CD1c-positive myeloid dendritic cell (primary cell): Measurements from ENCODE around the gene L2HGDH.
"Not testable (repeated sequence)": the region's sequence is repeated elsewhere in the genome, so short reads cannot be mapped to it uniquely, and the experiment has no call there.

Source experiments
- DNase-seq: peaks from one replicate; pipeline ENCODE4 v3.0.0-alpha.2; 2016; ENCODE audit errors: extremely low spot score

Gene L2HGDH

GRCh38 chr14:50311972-50312733, at the start of gene L2HGDH, which contains the start of gene DMAC2L:
TSS of gene L2HGDH (minus strand) at chr14:50312229. CDS start at chr14:50312150, 79 bp downstream.
TSS of gene DMAC2L (plus strand) at chr14:50312324. CDS start at chr14:50321488, 9,164 bp downstream.
- peak; percentile 98 for DNase-seq

GRCh38 chr14:50360851-50361250, 48.8 kb upstream of the L2HGDH start:
- DNase-seq = no peak

GRCh38 chr14:50360093-50360492, 48.1 kb upstream of the L2HGDH start:
- no peak for DNase-seq

- DNase-seq = no peak
These were observed 47.6 kb upstream of the L2HGDH start for GRCh38 chr14:50359631-50360030.

GRCh38 chr14:50357753-50358395, 45.8 kb upstream of the L2HGDH start:
- no peak for DNase-seq

GRCh38 chr14:50357124-50357523, 45.1 kb upstream of the L2HGDH start:
- no peak for DNase-seq

- DNase-seq = not testable (repeated sequence)
These were observed 44.3 kb upstream of the L2HGDH start for GRCh38 chr14:50356283-50356682.

- DNase-seq = no peak
These were observed 43.7 kb upstream of the L2HGDH start for GRCh38 chr14:50355692-50356091.

- no peak for DNase-seq
These were observed 42.5 kb upstream of the L2HGDH start for GRCh38 chr14:50354527-50354926.

DNA sequence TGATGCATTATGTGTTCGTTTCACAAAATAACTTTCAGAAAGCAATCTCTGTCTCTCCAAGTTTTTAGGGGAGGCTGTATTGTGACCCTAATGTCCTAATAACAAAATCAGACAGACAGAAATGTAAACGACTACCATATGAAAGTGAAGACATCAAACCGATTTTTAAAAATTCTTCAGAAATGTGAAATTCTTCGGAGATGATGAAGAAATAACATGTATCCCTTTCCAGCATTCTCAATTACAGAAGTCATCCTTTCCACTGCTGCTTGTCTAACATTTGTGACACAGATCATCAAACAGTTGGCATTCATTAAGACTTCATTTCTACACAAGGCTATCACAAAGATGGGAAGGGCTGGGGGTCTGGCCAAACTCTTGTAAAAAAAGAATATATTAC, 41.1 kb upstream of the L2HGDH start:
- no peak for DNase-seq

GRCh38 chr14:50352584-50352983, 40.6 kb upstream of the L2HGDH start:
- DNase-seq = no peak

- DNase-seq = peak; percentile 26
These were observed 38.9 kb upstream of the L2HGDH start for GRCh38 chr14:50350975-50351374.

- DNase-seq = no peak
These were observed 36.9 kb upstream of the L2HGDH start for GRCh38 chr14:50348933-50349332.

- DNase-seq = no peak
These were observed 35.5 kb upstream of the L2HGDH start for GRCh38 chr14:50347521-50347920.

GRCh38 chr14:50345846-50346422, 33.9 kb upstream of the L2HGDH start:
- DNase-seq = no peak

DNA sequence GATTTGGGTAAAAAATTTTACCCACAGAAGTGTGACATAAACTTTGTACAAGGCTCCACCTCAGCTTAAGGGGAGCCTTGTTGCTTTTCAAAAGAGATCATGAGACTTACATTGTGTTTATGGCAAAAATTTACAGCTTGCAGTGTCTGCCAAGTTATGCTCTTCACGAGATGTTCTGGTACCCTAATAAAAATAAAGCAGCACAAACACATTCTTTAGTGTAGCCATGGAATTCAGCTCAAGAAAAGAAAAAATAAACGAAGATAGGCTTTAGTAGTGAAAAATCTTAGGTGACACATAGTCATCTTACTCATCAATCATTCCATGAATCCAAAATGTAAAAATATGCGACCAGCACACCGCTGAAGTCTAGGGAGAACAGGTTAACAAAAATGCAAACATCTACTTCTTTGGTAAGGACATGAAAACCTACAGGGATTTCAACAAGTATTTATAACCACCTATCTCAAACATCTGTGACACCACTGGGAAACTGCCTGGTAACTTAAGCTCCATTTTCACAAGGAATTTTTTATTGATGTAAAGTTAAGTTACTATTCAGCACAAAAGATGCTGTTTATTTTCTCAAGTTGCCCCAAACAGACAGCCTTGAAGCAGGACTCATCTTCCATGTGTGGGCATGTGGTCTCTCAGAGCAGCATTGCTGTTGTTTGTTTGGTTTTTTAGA, 33.0 kb upstream of the L2HGDH start:
- no peak for DNase-seq

DNA sequence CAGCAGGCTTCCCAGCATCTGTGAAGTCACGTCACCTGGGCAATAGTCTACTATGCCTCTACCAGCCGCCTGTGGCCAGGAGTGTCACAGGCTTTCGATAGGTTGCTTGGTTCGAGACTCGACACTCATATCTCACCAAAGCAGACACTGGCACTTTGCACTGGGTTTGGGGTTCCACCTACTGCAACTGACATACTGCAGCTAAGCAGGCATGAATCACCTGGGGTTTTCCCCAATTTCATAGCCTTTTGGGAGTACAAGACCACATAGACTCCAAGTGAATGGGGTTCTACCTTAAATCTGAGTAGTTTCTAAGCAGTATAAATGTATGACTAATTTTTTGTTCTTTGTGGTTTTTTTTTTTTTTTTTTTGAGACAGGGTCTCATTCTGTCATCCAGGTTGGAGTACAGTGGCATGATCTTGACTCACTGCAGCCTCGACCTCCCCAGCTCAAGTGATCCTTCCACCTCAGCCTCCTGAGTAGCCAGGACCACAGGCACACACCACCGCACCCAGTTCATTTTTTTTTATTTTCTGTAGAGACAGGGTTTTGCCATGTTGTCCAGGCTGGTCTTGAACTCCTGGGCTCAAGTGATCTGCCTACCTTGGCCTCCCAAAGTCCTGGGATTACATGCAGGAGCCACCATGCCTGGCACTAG, 32.2 kb upstream of the L2HGDH start:
- no peak for DNase-seq

GRCh38 chr14:50343434-50343833, 31.4 kb upstream of the L2HGDH start:
- DNase-seq = no peak

DNA sequence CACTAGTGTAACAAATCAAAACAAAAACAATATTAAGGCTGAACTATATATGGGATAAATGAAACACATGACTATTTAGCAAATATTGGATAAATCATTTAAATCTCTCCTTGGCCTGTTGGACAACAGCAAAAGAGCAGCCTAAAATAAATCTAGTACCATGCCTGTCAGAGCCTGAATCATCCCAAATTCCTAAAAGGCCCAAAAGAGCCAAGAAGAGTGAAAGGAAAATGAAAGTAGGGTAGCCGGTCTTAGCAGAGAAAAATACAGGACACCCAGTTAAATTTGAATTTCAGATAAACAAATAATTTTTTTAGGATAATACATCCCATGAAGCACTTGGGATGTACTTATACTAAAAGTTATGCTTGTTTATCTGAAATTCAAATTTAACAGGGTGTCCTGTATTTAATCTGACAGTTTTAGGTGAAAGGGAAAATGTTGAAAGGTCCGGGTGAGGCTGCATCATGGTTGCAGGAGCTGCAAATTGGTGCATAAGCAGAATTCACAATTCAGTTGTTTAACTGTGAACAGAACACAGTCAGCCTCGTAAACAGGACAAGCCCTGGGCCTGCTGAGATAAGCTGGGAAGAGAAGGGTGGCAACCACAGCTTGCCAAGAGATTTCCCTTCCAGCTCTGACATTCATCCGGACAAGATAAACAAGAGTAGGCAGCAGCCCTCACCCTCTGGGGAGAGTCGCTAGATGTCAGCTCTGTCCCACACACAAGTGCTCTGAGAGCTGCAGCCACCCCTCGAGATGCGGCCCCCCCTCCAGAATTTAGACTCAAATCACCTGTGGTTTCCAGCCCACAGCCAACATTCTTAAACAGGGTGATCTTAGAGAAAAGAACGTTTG, 30.4 kb upstream of the L2HGDH start:
- peak; percentile 5 for DNase-seq

DNA sequence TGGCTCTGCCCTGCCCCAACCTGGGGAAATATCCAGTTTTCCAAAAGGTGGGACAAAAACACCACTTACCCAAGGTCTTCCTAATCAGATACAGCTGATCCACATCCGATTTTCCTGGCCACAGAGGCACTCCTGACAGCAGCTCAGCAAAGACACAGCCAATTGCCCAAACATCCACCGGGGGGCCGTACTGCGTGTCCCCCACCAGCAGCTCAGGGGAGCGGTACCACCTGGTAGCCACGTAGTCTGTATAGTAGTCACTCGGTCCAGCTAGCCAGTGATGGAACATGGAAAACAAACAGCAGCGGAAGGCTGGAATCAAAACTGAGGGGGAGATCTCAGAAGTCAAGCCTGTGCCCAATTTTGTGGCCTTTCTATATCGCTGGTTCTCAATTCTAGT, 28.9 kb upstream of the L2HGDH start:
- no peak for DNase-seq

DNA sequence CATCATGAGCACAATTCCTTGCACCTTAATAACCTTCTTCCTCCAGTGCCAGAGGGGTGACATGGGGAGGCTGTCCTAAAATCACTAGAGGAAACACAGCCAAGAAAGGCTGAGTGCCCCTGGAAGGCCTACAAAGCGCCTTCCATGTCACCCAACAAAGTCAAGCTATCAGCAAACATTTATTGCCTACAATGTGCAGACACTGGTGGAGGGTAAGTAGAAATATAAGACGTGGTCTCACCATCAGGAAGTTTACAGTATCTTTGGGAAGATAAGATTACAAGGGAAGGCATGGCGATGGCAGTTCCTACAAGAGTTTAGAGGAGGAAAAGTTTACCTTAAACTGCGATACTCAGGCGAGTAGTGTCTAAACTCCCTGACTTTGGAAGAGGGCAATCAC, 28.0 kb upstream of the L2HGDH start:
- no peak for DNase-seq
